ENCODE measurements around the gene AAGAB. TPM values are rescaled to one million over a fixed set of nuclear protein-coding genes. Genes with fewer than 3 reads are reported as not detected.

Gene AAGAB
- total RNA-seq, 2 donors from 2014 or later = 67.7 to 99.1 TPM

- H3K27me3 Mint-ChIP-seq (ENCODE audit: insufficient read depth) = no peaks in the 10 kb centered on the region
- Histone ChIP-seq H3K4me3 (ENCODE audit: low read length) (no peak overlapping the region), H3K27ac (ENCODE audit: low read depth, low read length) (no peak overlapping the region), H3K9me3 (ENCODE audit: control insufficient read depth, low read length) (no peaks in the 10 kb centered on the region), H3K4me1 (ENCODE audit: control insufficient read depth, insufficient read depth, low read length) (no peaks in the 10 kb centered on the region), H3K36me3 (ENCODE audit: control insufficient read depth, insufficient read depth, low read length) (peaks cover 51% of the 10 kb centered on the region), H3K27me3 (ENCODE audit: control insufficient read depth, insufficient read depth, low read length, poor library complexity, severe bottlenecking) (no peaks in the 10 kb centered on the region), H3K9ac (ENCODE audit: extremely low read depth, low read length, poor library complexity, severe bottlenecking) (no peak overlapping the region)
- no peak for TF ChIP-seq CTCF (conservative IDR thresholded peaks at IDR 0.05)
- H3K36me3 Mint-ChIP-seq (ENCODE audit: low read depth) = peaks cover 29% of the 10 kb centered on the region
- WGBS, 2 experiments (ENCODE audit: insufficient coverage in 1 of 2, insufficient read length in 1 of 2) = 90 to 93% methylated on average over 5 of the region's 5 CpGs
- H3K4me3 Mint-ChIP-seq = no peak overlapping the region
- no peak overlapping the region for H3K27ac Mint-ChIP-seq
- no peak for DNase-seq
- no peaks in the 10 kb centered on the region for H3K9me3 Mint-ChIP-seq
- H3K4me1 Mint-ChIP-seq = no peaks in the 10 kb centered on the region
These were observed 43.8 kb downstream of the AAGAB start for GRCh38 chr15:67210555-67211168.

GRCh38 chr15:67208396-67208795 is 46.1 kb downstream of the AAGAB start:
- no peak for DNase-seq
- Mint-ChIP-seq H3K4me1 (no peaks in the 10 kb centered on the region), H3K9me3 (no peaks in the 10 kb centered on the region), H3K27ac (no peak overlapping the region), H3K4me3 (no peak overlapping the region), H3K27me3 (ENCODE audit: insufficient read depth) (no peaks in the 10 kb centered on the region), H3K36me3 (ENCODE audit: low read depth) (peaks cover 35% of the 10 kb centered on the region)
- Histone ChIP-seq H3K27ac (ENCODE audit: low read depth, low read length) (no peak overlapping the region), H3K9ac (ENCODE audit: extremely low read depth, low read length, poor library complexity, severe bottlenecking) (no peak overlapping the region), H3K4me3 (ENCODE audit: low read length) (no peak overlapping the region), H3K4me1 (ENCODE audit: control insufficient read depth, insufficient read depth, low read length) (no peaks in the 10 kb centered on the region), H3K27me3 (ENCODE audit: control insufficient read depth, insufficient read depth, low read length, poor library complexity, severe bottlenecking) (no peaks in the 10 kb centered on the region), H3K9me3 (ENCODE audit: control insufficient read depth, low read length) (no peaks in the 10 kb centered on the region), H3K36me3 (ENCODE audit: control insufficient read depth, insufficient read depth, low read length) (peaks cover 68% of the 10 kb centered on the region)
- no peak for TF ChIP-seq CTCF (conservative IDR thresholded peaks at IDR 0.05)
- 80 to 100% methylated on average over 1 to 2 of the region's 2 CpGs for WGBS, 2 experiments (ENCODE audit: insufficient coverage in 1 of 2, insufficient read length in 1 of 2)

- no peak overlapping the region for H3K27ac ChIP-seq (ENCODE audit: low read depth, low read length)
- no peak for DNase-seq
- H3K9me3 Mint-ChIP-seq = no peaks in the 10 kb centered on the region
- WGBS, 2 experiments (ENCODE audit: insufficient coverage in 1 of 2, insufficient read length in 1 of 2) = 72 to 95% methylated on average over 2 to 3 of the region's 3 CpGs
- no peak overlapping the region for H3K9ac ChIP-seq (ENCODE audit: extremely low read depth, low read length, poor library complexity, severe bottlenecking)
- H3K27ac Mint-ChIP-seq = no peak overlapping the region
- H3K4me3 ChIP-seq (ENCODE audit: low read length) = no peak overlapping the region
- peaks cover 73% of the 10 kb centered on the region for H3K36me3 ChIP-seq (ENCODE audit: control insufficient read depth, insufficient read depth, low read length)
- H3K27me3 ChIP-seq (ENCODE audit: control insufficient read depth, insufficient read depth, low read length, poor library complexity, severe bottlenecking) = no peaks in the 10 kb centered on the region
- H3K27me3 Mint-ChIP-seq (ENCODE audit: insufficient read depth) = no peaks in the 10 kb centered on the region
- H3K4me3 Mint-ChIP-seq = no peak overlapping the region
- peaks cover 37% of the 10 kb centered on the region for H3K36me3 Mint-ChIP-seq (ENCODE audit: low read depth)
- peaks cover 3% of the 10 kb centered on the region for H3K4me1 Mint-ChIP-seq
- no peaks in the 10 kb centered on the region for H3K9me3 ChIP-seq (ENCODE audit: control insufficient read depth, low read length)
- H3K4me1 ChIP-seq (ENCODE audit: control insufficient read depth, insufficient read depth, low read length) = no peaks in the 10 kb centered on the region
- no peak for TF ChIP-seq CTCF (conservative IDR thresholded peaks at IDR 0.05)
These were observed 46.8 kb downstream of the AAGAB start for GRCh38 chr15:67207555-67208207.
